Measurements from ENCODE around the gene SLC6A11.

- TF ChIP-seq CTCF (IDR thresholded peaks at IDR 0.05) (no peak), FOXJ3 (CRISPR knock-in tag; IDR thresholded peaks at IDR 0.05; ENCODE audit: borderline replicate concordance) (no peak), ZNF219 (CRISPR knock-in tag; IDR thresholded peaks at IDR 0.05; ENCODE audit: borderline replicate concordance) (no peak), NFYB (CRISPR knock-in tag; conservative IDR thresholded peaks at IDR 0.05; ENCODE audit: low read depth) (no peak), CBFB (CRISPR knock-in tag; IDR thresholded peaks at IDR 0.05; ENCODE audit: low read depth) (no peak), NR3C1 (CRISPR knock-in tag; conservative IDR thresholded peaks at IDR 0.05; ENCODE audit: low read depth) (no peak), FOXK1 (CRISPR knock-in tag; IDR thresholded peaks at IDR 0.05) (no peak), CREB1 (CRISPR knock-in tag; IDR thresholded peaks at IDR 0.05) (no peak), MLX (CRISPR knock-in tag; IDR thresholded peaks at IDR 0.05) (no peak), SP1 (CRISPR knock-in tag; conservative IDR thresholded peaks at IDR 0.05) (no peak), USF2 (CRISPR knock-in tag; IDR thresholded peaks at IDR 0.05) (no peak)
Measured at GRCh38 chr3:10848261-10848660, 32.2 kb downstream of the SLC6A11 start.

All from WTC11 (cell line).